IPS-20b (cell line): Measurements from ENCODE around the gene RFTN1.

Source experiments
- H3K27ac ChIP-seq: one replicate; pipeline ENCODE4 v1.5.1; 2013; ENCODE audit warnings: low read length
- H3K27me3 ChIP-seq: 2 replicates; pipeline ENCODE4 v1.6.1; 2013; ENCODE audit warnings: mild to moderate bottlenecking, low read length, inconsistent platforms; ENCODE audit not compliant: insufficient read depth
- H3K36me3 ChIP-seq: 2 replicates; pipeline ENCODE4 v1.6.1; 2013; ENCODE audit warnings: low read depth, mild to moderate bottlenecking, inconsistent platforms, low read length, moderate library complexity; ENCODE audit not compliant: insufficient read depth
- H3K4me1 ChIP-seq: 2 replicates; pipeline ENCODE4 v1.6.1; 2013; ENCODE audit warnings: mild to moderate bottlenecking, control low read depth, inconsistent platforms, low read length, moderate library complexity; ENCODE audit not compliant: insufficient read depth
- H3K4me3 ChIP-seq: 2 replicates; pipeline ENCODE4 v1.5.1; 2013; ENCODE audit warnings: mild to moderate bottlenecking, low read length, inconsistent platforms
- H3K9ac ChIP-seq: 2 replicates; pipeline ENCODE4 v1.6.1; 2013; ENCODE audit warnings: low read depth, mild to moderate bottlenecking, inconsistent platforms, low read length, moderate library complexity
- H3K9me3 ChIP-seq: 2 replicates; pipeline ENCODE4 v1.6.1; 2013; ENCODE audit warnings: mild to moderate bottlenecking, low read depth, low read length, inconsistent platforms; ENCODE audit not compliant: insufficient read depth

The RFTN1 gene

GRCh38 chr3:16406579-16406978 is 106.9 kb downstream of the RFTN1 start:
- Histone ChIP-seq H3K9me3 (no peaks in the 10 kb centered on the region), H3K27ac (no peak overlapping the region), H3K9ac (no peak overlapping the region), H3K4me1 (peaks cover 5% of the 10 kb centered on the region; the same call in 1 of the 2 replicates), H3K27me3 (no peaks in the 10 kb centered on the region), H3K4me3 (no peak overlapping the region), H3K36me3 (no peaks in the 10 kb centered on the region)

- no peak overlapping the region for H3K4me3 ChIP-seq
- H3K27me3 ChIP-seq = no peaks in the 10 kb centered on the region
- no peak overlapping the region for H3K27ac ChIP-seq
- no peaks in the 10 kb centered on the region for H3K36me3 ChIP-seq
- no peaks in the 10 kb centered on the region for H3K9me3 ChIP-seq
- H3K4me1 ChIP-seq = peaks cover 5% of the 10 kb centered on the region; the same call in 1 of the 2 replicates
- no peak overlapping the region for H3K9ac ChIP-seq
Observed at GRCh38 chr3:16406166-16406565, 107.3 kb downstream of the RFTN1 start.

- H3K9me3 ChIP-seq = no peaks in the 10 kb centered on the region
- no peaks in the 10 kb centered on the region for H3K36me3 ChIP-seq
- H3K27me3 ChIP-seq = no peaks in the 10 kb centered on the region
- H3K4me1 ChIP-seq = peaks cover 5% of the 10 kb centered on the region; the same call in 1 of the 2 replicates
- H3K9ac ChIP-seq = no peak overlapping the region
- H3K4me3 ChIP-seq = no peak overlapping the region
- H3K27ac ChIP-seq = no peak overlapping the region
Observed at GRCh38 chr3:16404349-16404895, 109.1 kb downstream of the RFTN1 start.

DNA sequence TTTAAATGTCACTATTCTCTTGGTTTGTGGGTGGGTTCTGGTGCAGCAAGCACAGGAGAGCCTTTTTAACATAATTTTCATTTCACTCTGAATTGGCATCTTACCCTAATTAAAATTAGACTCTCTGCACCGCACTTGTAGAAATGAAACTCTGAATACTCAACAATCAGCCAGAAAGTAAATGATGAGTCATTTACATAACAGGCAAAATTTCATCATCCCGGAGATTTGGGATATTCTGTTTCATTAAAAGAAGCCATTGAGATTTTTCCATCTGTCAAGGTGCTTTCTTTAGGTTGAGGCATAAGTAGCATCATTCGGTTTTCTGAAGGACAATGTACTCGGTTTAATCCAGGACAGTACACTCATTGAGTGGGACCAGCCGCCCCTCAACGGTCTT is 111.0 kb downstream of the RFTN1 start:
- Histone ChIP-seq H3K27me3 (no peaks in the 10 kb centered on the region), H3K9me3 (no peaks in the 10 kb centered on the region), H3K36me3 (no peaks in the 10 kb centered on the region), H3K4me1 (no peaks in the 10 kb centered on the region), H3K9ac (no peak overlapping the region), H3K27ac (no peak overlapping the region), H3K4me3 (no peak overlapping the region)

DNA sequence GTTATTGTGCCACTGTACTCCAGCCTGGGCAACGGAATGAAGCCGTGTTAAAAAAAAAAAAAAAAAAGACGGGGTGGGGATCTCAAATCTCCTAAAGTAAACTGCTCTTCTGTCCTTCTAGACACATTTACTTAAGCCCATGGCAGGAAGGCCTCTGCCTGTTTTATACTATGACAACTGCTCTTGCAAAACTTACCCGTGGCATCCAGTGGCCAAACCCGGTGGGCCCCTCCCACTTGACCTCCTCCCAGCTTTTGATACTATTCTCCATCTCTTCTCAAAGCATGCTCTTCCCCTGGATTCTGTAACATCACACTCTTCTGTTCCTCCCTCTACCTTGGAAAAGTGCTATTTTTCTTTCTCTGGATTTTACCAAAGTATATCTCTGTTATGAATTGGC is 112.2 kb downstream of the RFTN1 start:
- H3K27ac ChIP-seq = no peak overlapping the region
- H3K36me3 ChIP-seq = no peaks in the 10 kb centered on the region
- no peak overlapping the region for H3K9ac ChIP-seq
- no peaks in the 10 kb centered on the region for H3K4me1 ChIP-seq
- no peaks in the 10 kb centered on the region for H3K9me3 ChIP-seq
- H3K4me3 ChIP-seq = no peak overlapping the region
- no peaks in the 10 kb centered on the region for H3K27me3 ChIP-seq

DNA sequence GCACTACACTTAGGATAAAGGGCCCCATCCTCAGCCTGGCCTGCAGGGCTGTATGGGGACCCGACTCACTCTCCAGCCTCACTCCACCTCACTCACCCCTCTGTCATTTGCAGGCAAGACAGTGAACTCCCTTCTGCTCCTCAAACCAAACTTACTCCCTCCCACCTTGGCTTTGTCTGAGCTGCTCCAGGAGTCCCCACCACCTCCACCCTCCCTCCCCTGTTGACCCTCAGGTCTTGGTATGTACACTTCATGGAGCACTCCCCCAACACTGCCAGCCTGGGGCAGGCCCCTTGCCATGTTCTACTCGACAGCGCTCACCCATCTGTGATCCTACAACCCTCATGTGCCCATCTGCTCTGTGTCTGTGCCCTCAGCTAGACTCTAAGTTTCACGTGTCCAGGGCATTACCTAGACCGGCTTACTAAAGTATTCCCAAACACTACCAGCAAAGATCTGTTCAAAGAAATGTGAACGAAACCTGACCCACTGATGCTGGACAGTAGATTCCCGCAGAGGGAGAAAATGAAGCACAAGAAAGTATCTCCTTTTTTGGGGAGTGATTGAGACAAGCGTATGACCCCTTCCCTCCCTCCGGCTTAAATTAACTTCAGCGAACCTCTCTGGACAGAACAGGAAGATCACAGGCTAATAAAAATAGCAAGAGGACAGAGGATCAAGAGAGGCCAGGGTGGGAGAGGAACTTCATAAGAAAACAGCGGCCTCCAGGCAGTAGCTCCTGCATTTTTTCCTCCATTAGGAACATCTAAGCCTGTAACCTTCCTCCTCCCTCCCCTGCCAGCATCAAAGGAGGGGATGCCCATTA is 113.2 kb downstream of the RFTN1 start:
- Histone ChIP-seq H3K9me3 (no peaks in the 10 kb centered on the region), H3K36me3 (no peaks in the 10 kb centered on the region), H3K9ac (no peak overlapping the region), H3K4me1 (no peaks in the 10 kb centered on the region), H3K27ac (no peak overlapping the region), H3K27me3 (no peaks in the 10 kb centered on the region), H3K4me3 (no peak overlapping the region)

- no peaks in the 10 kb centered on the region for H3K27me3 ChIP-seq
- H3K4me1 ChIP-seq = no peaks in the 10 kb centered on the region
- no peak overlapping the region for H3K4me3 ChIP-seq
- no peaks in the 10 kb centered on the region for H3K36me3 ChIP-seq
- no peak overlapping the region for H3K9ac ChIP-seq
- H3K27ac ChIP-seq = no peak overlapping the region
- H3K9me3 ChIP-seq = no peaks in the 10 kb centered on the region
Observed at GRCh38 chr3:16399473-16399872, 114.0 kb downstream of the RFTN1 start.

- H3K36me3 ChIP-seq = no peaks in the 10 kb centered on the region
- H3K27ac ChIP-seq = no peak overlapping the region
- no peak overlapping the region for H3K4me3 ChIP-seq
- no peaks in the 10 kb centered on the region for H3K27me3 ChIP-seq
- no peak overlapping the region for H3K9ac ChIP-seq
- no peaks in the 10 kb centered on the region for H3K9me3 ChIP-seq
- no peaks in the 10 kb centered on the region for H3K4me1 ChIP-seq
Observed at GRCh38 chr3:16398648-16399047, 114.9 kb downstream of the RFTN1 start.

GRCh38 chr3:16396202-16396601 is 117.3 kb downstream of the RFTN1 start:
- Histone ChIP-seq H3K27ac (no peak overlapping the region), H3K4me3 (no peak overlapping the region), H3K36me3 (no peaks in the 10 kb centered on the region), H3K4me1 (no peaks in the 10 kb centered on the region), H3K9ac (no peak overlapping the region), H3K27me3 (no peaks in the 10 kb centered on the region), H3K9me3 (no peaks in the 10 kb centered on the region)

DNA sequence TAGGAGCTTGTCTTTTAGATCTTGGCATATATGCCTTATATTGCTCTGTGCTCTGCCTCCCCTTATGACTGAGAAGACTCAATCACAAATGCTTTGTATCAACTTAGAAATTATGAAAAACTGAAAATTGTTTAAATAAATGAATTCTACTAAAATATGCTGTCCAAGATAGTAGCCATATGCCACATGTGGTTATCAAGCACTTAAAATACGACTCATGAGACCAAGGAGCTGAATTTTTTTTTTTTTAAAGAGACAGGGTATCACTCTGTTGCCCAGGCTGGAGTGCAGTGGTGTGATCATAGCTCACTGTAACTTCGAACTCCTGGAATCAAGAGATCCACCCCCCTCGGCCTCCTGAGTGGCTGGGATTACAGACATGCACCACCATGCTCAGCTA is 118.3 kb downstream of the RFTN1 start:
- no peaks in the 10 kb centered on the region for H3K9me3 ChIP-seq
- no peak overlapping the region for H3K27ac ChIP-seq
- no peak overlapping the region for H3K9ac ChIP-seq
- no peak overlapping the region for H3K4me3 ChIP-seq
- H3K27me3 ChIP-seq = no peaks in the 10 kb centered on the region
- H3K4me1 ChIP-seq = no peaks in the 10 kb centered on the region
- H3K36me3 ChIP-seq = no peaks in the 10 kb centered on the region

DNA sequence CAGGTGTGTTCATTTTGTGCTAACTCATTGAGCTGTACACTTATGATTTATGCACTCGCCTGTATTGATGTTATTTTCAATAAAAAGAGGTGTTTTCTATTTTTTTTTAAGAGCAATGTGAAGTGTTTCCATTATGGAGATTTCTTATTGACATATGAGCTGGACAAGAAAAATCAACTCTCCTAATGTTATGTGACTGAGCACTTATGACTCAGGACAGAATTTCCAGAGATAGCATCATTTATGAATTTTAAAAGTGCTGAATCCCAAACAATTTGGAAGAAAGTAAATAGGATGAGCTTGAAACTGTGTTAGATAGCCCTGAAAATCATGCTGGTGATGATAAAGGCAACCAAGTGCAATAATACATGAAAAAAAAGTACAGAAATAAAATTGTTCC is 118.9 kb downstream of the RFTN1 start:
- Histone ChIP-seq H3K36me3 (no peaks in the 10 kb centered on the region), H3K9ac (no peak overlapping the region), H3K9me3 (no peaks in the 10 kb centered on the region), H3K4me3 (no peak overlapping the region), H3K27ac (no peak overlapping the region), H3K27me3 (no peaks in the 10 kb centered on the region), H3K4me1 (no peaks in the 10 kb centered on the region)

DNA sequence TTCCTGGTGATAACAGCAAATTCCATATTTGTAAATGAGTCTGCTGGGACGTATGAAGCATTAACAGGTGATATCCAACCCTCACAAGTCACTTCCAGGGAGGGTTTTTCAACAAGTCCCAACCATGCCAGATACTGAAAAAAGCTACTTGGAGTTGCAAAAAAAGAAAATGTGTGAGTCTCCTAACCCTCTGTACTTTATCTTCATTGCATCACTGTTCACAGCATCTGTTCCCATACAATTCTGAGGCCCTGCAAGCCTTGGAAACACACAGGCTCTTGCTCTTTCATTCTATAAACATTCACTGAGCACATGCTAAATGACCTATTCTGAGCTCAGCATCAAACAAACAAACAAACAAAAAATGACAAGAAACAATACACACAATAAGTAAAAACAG is 120.8 kb downstream of the RFTN1 start:
- Histone ChIP-seq H3K4me1 (no peaks in the 10 kb centered on the region), H3K9me3 (no peaks in the 10 kb centered on the region), H3K9ac (no peak overlapping the region), H3K36me3 (no peaks in the 10 kb centered on the region), H3K4me3 (no peak overlapping the region), H3K27me3 (no peaks in the 10 kb centered on the region), H3K27ac (no peak overlapping the region)
